Activated CD4-positive, alpha-beta T cell treated with anti-CD3 and anti-CD28 coated beads, Interleukin-2, amount 50 U/mL, for 48 hours (primary cell): ENCODE data around the gene RAB28.

Source experiments
- DNase-seq, 2 experiments: peaks; one replicate each; pipeline ENCODE4 v3.0.0-alpha.2; 2020

The RAB28 gene

DNA sequence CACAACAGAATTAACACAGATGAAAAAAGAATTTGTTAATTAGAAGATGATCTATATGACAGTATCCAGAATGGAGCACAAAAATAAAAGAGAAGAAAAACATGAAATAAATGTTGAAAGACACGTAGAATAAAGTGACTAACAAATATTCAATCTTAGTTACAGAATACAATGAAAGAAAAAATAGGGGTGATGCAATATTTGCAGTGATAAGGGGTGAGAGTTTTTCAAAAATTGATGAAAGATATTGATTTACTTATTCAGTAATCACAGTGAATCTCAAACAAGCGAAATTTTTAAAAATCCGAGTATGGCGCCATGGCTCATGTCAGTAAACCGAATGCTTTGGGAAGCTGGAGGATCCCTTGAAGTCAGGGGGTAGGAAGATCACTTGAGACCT is 20.2 kb upstream of the RAB28 start:
- DNase-seq, result no peak

GRCh38 chr4:13498469-13498868 is 14.3 kb upstream of the RAB28 start:
- no peak for DNase-seq

DNA sequence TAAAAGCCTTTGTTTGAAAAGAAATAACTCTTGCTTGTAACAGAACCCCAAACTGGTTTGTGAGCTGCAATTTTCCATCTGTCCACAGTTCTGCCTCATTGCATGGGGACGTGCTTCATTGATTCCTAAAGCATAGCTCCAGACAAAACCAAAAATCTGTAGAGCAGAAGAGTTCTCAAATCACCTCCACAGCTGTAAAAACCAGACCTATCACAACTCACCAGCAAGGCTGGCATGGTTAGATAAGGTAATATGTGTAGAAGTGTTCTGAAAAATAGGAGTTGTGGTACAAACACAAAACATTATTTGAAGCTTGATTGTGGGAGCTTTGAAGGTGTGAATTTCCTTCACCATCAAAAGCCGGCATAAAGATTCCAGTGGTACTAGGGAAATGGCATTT is 12.5 kb upstream of the RAB28 start:
- DNase-seq, result no peak

DNA sequence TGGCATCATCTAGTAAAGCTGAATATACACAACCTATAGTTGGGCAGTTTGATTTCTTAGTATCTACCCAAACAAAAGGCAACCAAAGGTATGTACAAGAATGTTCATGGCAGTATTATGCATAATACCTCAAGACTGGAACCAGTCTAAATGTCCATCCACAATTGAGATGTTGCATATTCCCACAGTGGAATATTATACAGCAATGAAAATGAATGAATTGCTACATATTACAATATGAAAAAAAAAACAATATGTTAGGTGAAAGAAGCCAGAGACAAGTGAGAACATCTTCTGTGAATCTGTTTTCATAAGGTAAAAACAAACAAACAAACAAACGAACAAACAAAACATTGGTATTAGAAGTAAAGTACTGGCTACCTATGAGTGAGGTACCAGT is 11.6 kb upstream of the RAB28 start:
- DNase-seq, result no peak

- no peak for DNase-seq
Measured at GRCh38 chr4:13493793-13494192, 9.7 kb upstream of the RAB28 start.

- no peak for DNase-seq
Measured at GRCh38 chr4:13492747-13493146, 8.6 kb upstream of the RAB28 start.

DNA sequence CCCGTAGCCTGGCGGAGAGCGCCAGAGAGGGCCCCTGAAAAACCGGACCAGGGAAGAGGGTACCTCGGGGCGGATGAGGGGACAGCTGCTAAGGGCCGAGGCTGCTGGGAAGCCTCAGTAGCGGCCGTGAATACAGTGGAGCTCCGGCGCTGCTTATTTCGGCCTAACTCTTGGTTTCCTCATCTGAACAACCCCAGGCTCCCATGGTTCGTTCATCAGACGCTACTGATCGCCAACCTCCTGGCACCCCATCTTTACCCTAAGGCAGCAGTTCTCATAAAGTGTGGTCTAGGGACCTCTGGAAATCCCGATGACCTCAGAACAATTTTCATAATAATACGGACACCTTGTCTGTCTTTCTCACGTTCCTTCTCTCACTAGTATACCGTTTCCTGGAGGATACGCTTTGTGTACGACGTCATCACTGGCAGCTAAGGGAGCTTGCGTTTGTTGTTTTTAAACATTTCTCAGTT is 645 bp upstream of the RAB28 start:
- DNase-seq, result no peak

DNA sequence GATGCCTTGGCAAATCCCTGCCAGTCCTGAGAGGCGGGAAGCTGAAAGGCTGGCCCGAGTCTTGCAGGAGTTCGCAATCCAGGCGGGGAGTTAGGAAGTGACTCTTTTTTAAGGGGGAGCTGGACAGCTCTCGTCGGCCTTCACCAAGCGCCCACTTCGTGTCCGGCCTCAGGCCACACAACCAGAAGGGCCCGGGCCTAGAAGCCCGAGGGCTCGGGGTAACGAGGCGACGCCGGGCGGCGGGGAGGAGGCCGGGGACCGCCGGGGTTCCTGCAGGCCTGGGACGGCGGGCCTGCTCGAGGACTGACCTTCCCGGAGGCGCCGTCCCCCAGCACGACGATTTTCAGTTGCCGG is 395 bp downstream of the RAB28 start:
- DNase-seq, result peak; percentile 18 to 33

DNA sequence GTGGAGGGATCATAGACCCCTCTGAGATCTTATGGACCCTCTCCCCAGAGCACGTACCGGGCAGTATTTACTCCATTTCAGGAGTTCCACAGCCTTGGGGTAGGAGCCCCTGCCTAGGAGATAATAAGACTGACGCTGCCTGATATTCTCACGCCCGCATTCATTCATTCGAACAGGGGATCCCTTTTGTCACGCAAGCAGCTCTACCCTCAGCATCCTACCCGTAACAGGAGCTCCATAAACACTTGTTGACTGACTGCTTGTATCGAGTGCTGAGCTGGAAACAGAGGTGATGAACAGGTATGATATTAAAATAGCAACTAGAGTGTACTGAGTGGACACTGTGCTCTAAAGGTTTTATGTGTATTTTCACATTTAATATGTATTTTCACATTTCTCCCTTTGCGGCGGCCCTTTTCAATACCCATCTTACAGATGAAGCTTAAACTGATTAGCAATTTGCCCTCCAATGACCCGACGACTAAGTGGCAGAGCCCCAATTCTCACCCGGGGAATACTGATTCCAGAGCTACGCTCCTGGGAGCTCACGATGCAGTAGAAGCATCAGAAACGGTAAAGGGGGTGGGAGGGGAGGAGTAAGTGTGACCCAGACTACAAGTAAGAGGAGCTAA is 888 bp downstream of the RAB28 start:
- no peak for DNase-seq

DNA sequence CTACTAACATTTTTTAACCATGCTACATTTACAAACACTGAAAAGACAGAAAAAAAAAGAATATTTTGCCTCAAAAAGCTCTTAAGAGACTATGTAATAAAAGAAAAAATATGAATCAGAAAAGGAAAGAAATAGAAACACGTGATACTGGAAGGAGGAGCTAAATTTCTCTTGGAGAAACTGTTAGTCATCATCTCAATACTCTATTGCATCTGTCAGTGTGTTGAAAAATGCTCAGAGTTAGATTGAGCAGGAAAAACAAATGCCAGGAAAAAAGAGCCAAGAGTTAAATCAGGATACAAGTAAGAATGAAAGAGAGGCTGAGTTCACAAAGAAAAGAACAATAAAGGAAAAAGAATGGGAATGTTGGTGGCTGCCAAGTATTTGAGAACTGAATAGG is 2.6 kb downstream of the RAB28 start:
- DNase-seq, result no peak

GRCh38 chr4:13478707-13479106 is 5.4 kb downstream of the RAB28 start:
- no peak for DNase-seq

- no peak for DNase-seq
Measured at GRCh38 chr4:13478131-13478530, 6.0 kb downstream of the RAB28 start.

DNA sequence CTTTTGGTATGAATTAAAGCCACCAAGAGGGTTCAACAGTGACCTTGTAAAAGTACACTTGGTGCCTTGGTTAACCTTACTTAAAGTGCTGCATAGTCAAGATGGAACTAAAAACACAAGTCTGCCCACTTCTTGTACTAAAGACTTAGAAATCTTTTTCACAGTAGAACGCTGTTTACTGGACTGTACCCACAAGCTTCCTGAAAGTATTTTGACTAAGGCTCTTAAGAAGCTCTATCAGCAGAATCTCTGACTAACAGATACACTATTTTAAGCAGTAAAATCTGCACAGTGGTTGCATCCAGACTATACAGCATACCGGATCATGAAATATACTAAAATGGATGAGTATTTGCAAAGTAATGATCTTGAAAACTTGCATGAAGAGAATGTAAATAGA is 7.2 kb downstream of the RAB28 start:
- DNase-seq, result no peak

GRCh38 chr4:13476152-13476551 is 8.0 kb downstream of the RAB28 start:
- DNase-seq, result no peak

DNA sequence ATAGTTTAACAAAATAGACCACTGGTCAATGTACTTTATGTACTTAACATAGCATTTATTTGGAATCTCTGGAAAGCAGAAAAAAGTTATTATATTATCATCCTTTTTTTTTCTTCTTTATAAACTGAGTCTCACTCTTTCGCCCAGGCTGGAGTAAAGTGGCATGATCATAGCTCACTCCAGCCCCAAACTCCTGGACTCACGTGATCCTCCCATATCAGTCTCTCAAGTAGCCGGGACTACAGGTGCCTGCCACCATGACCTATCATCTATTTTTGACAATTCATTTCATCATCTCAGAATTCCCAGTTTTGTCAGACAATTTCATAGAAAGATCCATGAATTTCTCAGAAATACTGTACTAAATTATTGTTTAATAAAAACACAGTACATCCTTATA is 12.7 kb downstream of the RAB28 start:
- no peak for DNase-seq

DNA sequence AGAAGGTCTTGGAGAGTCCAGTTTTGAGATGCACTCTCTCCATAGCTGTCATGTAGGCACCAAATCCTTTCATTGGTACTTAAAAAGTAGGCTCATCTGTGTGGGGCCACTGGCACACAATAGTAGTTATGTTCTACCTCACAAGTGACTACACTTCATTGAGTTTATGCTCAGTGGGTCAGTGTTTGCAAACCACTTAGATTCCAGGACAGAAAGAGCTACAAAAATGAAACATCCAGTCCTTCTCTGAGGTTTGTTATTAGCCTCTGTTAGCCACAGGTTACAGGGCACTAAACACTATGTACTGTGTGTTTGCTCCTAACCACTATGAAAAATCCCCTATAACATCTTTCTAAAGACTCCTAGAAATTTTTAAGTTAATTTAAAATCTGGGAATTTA is 13.8 kb downstream of the RAB28 start:
- no peak for DNase-seq

- no peak for DNase-seq
Measured at GRCh38 chr4:13464973-13465372, 19.2 kb downstream of the RAB28 start.

- DNase-seq, result no peak
Measured at GRCh38 chr4:13464543-13464942, 19.6 kb downstream of the RAB28 start.

DNA sequence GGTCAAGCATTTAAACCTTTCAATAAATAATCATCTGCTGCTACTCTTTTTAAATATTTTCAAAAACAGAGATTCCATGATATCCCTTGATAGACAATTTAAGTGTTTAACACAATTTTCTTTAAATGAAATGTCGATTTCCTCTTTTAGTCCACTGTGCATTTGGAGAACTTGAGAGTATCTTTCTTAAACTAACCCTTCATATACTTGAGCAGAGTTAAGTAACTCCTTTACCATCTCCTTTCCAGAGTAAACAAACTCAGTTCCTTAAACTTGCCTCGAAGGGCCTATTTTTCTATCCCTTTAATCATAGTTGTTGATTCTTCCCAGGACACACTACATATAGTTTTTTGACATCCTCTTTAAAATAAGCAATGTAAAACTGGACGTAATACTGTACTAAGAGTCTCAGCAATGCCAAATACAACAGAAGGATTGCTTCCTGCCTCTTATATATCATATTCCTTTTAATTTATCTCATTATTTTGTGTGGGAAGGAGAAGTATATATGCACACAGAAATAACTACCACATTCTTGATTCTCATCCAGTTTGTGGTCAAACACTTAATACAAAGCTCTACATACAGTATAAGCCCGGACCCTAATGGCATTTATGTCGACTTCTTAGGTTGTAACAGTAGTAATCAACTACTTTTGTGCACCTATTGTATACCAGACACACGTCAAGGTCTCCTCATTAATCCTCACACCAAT is 22.8 kb downstream of the RAB28 start:
- no peak for DNase-seq

DNA sequence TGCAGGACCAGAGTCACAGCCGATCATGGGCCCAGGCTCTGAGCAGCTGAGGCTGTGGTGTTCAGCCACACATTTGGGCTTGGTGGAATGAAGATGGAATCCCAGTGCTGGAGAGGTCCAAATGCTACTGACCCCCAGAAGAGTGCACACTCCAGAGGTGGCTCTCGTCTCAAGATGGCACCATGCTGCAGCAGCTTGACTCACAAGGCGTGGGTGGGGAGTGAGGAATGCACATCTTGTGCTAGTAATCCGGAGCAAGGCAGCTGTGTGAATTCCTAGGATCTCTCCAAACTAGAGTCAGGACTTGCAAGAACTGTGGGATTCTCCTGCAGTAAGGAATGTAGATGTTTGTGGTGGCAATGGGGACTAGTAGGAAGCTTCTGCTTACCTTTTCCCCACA is 28.7 kb downstream of the RAB28 start:
- no peak for DNase-seq

DNA sequence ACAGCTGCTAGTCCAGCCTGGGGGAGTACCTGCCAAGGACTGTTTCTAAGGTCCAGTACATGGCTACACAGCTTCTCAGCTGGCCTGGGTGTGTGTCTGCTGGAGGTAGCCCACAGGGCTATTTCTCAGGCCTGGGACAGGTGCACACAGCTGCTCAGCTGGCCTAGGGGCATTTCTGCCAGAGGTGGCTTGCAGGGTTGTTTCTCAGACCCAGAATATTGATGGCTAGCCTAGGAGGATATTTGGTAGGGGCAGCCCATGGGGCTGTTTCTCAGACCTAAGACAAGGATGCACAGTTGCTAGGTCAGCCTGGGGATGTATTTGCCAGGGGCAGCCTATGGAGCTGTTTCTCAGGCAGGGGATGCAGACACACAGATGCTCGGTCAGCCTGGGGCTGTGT is 29.4 kb downstream of the RAB28 start:
- no peak for DNase-seq

DNA sequence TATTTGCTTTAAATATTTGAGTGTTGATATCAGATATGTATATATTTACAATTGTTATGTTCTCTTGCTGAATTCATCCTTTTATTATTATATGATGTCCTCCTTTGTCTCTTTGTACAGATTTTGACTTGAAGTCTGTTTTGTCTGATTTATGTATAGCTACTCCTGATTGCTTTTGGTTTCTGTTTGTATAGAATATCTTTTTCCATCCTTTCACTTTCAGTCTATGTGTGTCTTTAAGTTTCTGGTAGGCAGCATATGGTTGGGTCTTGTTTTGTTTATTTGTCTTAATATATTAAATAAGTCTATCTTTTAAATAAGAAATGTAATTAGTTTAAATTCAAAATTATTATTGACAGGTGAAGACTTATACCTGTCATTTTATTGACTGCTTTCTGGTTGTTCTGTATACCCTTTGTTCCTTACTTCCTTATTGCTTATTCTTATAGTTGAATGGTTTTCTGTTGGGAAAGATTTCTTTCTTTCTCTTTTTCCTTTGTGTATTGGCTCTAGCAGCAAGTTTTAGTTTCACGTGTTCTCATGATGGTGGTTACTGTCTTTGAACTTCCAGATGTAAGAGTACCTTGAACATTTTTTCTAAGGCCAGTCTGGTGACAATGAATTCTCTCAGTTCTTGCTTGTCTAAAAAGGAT is 31.1 kb downstream of the RAB28 start:
- no peak for DNase-seq

GRCh38 chr4:13449590-13449989 is 34.5 kb downstream of the RAB28 start:
- no peak for DNase-seq
